ENCODE results near the gene C19orf25. TPM values are rescaled to one million over a fixed set of nuclear protein-coding genes. Genes with fewer than 3 reads are reported as not detected.

The C19orf25 gene
- total and polyA plus RNA-seq, 9 of the 15 experiments (the other 6 are each of a cell fraction or from before 2014, with no cell fraction given) = 0.79 to 96.0 (median 36.1) TPM

DNA sequence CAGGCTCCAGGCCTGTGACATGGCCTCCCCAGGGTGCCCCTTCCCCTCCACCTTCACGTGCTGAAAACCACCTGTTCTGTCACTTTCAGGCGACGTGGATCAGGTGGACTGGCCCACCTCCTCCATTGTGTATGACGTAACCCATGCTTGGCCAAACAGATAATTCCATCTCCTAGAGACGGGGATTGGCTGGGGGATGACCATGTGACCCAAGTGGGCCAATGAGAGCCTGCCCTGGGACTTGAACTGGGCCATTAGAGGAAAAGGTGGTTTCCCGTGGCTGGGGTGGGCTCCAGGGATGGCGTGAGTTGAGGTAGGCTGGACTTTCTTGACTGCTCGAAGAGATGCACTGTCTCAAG is 37.4 kb upstream of the C19orf25 start (continued):
- TF ChIP-seq, protein P1, sequence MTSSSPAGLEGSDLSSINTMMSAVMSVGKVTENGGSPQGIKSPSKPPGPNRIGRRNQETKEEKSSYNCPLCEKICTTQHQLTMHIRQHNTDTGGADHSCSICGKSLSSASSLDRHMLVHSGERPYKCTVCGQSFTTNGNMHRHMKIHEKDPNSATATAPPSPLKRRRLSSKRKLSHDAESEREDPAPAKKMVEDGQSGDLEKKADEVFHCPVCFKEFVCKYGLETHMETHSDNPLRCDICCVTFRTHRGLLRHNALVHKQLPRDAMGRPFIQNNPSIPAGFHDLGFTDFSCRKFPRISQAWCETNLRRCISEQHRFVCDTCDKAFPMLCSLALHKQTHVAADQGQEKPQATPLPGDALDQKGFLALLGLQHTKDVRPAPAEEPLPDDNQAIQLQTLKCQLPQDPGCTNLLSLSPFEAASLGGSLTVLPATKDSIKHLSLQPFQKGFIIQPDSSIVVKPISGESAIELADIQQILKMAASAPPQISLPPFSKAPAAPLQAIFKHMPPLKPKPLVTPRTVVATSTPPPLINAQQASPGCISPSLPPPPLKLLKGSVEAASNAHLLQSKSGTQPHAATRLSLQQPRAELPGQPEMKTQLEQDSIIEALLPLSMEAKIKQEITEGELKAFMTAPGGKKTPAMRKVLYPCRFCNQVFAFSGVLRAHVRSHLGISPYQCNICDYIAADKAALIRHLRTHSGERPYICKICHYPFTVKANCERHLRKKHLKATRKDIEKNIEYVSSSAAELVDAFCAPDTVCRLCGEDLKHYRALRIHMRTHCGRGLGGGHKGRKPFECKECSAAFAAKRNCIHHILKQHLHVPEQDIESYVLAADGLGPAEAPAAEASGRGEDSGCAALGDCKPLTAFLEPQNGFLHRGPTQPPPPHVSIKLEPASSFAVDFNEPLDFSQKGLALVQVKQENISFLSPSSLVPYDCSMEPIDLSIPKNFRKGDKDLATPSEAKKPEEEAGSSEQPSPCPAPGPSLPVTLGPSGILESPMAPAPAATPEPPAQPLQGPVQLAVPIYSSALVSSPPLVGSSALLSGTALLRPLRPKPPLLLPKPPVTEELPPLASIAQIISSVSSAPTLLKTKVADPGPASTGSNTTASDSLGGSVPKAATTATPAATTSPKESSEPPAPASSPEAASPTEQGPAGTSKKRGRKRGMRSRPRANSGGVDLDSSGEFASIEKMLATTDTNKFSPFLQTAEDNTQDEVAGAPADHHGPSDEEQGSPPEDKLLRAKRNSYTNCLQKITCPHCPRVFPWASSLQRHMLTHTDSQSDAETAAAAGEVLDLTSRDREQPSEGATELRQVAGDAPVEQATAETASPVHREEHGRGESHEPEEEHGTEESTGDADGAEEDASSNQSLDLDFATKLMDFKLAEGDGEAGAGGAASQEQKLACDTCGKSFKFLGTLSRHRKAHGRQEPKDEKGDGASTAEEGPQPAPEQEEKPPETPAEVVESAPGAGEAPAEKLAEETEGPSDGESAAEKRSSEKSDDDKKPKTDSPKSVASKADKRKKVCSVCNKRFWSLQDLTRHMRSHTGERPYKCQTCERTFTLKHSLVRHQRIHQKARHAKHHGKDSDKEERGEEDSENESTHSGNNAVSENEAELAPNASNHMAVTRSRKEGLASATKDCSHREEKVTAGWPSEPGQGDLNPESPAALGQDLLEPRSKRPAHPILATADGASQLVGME (CRISPR knock-in tag; IDR thresholded peaks at IDR 0.05) = no peak
- TF ChIP-seq, protein P2, sequence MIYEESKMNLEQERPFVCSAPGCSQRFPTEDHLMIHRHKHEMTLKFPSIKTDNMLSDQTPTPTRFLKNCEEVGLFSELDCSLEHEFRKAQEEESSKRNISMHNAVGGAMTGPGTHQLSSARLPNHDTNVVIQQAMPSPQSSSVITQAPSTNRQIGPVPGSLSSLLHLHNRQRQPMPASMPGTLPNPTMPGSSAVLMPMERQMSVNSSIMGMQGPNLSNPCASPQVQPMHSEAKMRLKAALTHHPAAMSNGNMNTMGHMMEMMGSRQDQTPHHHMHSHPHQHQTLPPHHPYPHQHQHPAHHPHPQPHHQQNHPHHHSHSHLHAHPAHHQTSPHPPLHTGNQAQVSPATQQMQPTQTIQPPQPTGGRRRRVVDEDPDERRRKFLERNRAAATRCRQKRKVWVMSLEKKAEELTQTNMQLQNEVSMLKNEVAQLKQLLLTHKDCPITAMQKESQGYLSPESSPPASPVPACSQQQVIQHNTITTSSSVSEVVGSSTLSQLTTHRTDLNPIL (CRISPR knock-in tag; IDR thresholded peaks at IDR 0.05) = no peak
- peak; percentile 75 for TF ChIP-seq NFYB (IDR thresholded peaks at IDR 0.05; ENCODE audit: extremely low read depth, insufficient read length)
- TF ChIP-seq, protein P3, sequence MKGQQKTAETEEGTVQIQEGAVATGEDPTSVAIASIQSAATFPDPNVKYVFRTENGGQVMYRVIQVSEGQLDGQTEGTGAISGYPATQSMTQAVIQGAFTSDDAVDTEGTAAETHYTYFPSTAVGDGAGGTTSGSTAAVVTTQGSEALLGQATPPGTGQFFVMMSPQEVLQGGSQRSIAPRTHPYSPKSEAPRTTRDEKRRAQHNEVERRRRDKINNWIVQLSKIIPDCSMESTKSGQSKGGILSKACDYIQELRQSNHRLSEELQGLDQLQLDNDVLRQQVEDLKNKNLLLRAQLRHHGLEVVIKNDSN (CRISPR knock-in tag; IDR thresholded peaks at IDR 0.05) = peak; percentile 94
- no peak for TF ChIP-seq TCFL5 (CRISPR knock-in tag; conservative IDR thresholded peaks at IDR 0.05)
- TF ChIP-seq, protein P4, sequence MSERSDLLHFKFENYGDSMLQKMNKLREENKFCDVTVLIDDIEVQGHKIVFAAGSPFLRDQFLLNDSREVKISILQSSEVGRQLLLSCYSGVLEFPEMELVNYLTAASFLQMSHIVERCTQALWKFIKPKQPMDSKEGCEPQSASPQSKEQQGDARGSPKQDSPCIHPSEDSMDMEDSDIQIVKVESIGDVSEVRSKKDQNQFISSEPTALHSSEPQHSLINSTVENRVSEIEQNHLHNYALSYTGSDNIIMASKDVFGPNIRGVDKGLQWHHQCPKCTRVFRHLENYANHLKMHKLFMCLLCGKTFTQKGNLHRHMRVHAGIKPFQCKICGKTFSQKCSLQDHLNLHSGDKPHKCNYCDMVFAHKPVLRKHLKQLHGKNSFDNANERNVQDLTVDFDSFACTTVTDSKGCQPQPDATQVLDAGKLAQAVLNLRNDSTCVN (CRISPR knock-in tag; IDR thresholded peaks at IDR 0.05) = no peak
- 0 out of 4 replicates have a peak, but pooled peaks of 1 of the 2 experiments have one; percentile 9 for TF ChIP-seq FOXA3 (CRISPR knock-in tag; conservative IDR thresholded peaks at IDR 0.05 in 1 of 2, IDR thresholded peaks at IDR 0.05 in 1 of 2)
- TF ChIP-seq PCBP1 (IDR thresholded peaks at IDR 0.05; ENCODE audit: low read depth, low read length, poor library complexity, severe bottlenecking) = no peak
- no peak for TF ChIP-seq GABPA (tag; conservative IDR thresholded peaks at IDR 0.05; ENCODE audit: low read depth)
- TF ChIP-seq, protein P5, sequence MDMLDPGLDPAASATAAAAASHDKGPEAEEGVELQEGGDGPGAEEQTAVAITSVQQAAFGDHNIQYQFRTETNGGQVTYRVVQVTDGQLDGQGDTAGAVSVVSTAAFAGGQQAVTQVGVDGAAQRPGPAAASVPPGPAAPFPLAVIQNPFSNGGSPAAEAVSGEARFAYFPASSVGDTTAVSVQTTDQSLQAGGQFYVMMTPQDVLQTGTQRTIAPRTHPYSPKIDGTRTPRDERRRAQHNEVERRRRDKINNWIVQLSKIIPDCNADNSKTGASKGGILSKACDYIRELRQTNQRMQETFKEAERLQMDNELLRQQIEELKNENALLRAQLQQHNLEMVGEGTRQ (CRISPR knock-in tag; IDR thresholded peaks at IDR 0.05) = peak; percentile 81
- TF ChIP-seq TAF15 (IDR thresholded peaks at IDR 0.05; ENCODE audit: low read depth, low read length) = no peak
- no peak for TF ChIP-seq MCM2 (IDR thresholded peaks at IDR 0.05; ENCODE audit: low read depth)
- peak; percentile 79 for TF ChIP-seq RAD51 (IDR thresholded peaks at IDR 0.05; ENCODE audit: borderline replicate concordance, low read depth)
- 0 out of 2 replicates have a peak, but pooled peaks have one; percentile 24 for TF ChIP-seq CEBPB (tag; IDR thresholded peaks at IDR 0.05)
- TF ChIP-seq CBFA2T2 (conservative IDR thresholded peaks at IDR 0.05) = peak; percentile 14; the same call in 1 of the 2 replicates

All from K562 (cell line).